HG03565 (cell line): ENCODE measurements around the gene CYP3A7.
"Not testable (repeated sequence)": the region's sequence is repeated elsewhere in the genome, so short reads cannot be mapped to it uniquely, and the experiment has no call there.

Experiments
- ATAC-seq: cut with Tn5 transposase; IDR thresholded peaks from one replicate; pipeline ENCODE4 v1.9.1; 2021; ENCODE audit warnings: mild to moderate bottlenecking, moderate library complexity; ENCODE audit not compliant: unreplicated experiment

CYP3A7 gene

GRCh38 chr7:99742737-99743394 is 7.9 kb upstream of the CYP3A7 start:
- ATAC-seq = no peak

DNA sequence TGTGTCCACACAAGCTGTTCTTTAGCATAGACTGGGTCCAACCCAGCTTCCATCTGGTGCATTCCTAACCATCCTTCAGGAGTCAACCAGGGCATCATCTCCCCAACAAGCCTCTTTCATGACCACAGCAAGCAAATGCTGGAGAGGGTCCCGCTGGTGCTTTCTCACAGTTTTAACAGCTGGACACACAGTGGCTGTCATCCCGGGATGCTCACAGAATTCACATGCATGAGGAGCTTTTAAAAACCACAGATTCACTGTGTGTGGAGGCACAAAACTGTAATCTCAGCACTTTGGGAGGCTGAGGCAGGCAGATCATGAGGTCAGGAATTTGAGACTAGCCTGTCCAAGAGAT is 6.4 kb upstream of the CYP3A7 start:
- ATAC-seq = no peak

GRCh38 chr7:99740573-99741440 is 5.8 kb upstream of the CYP3A7 start:
- ATAC-seq = no peak

DNA sequence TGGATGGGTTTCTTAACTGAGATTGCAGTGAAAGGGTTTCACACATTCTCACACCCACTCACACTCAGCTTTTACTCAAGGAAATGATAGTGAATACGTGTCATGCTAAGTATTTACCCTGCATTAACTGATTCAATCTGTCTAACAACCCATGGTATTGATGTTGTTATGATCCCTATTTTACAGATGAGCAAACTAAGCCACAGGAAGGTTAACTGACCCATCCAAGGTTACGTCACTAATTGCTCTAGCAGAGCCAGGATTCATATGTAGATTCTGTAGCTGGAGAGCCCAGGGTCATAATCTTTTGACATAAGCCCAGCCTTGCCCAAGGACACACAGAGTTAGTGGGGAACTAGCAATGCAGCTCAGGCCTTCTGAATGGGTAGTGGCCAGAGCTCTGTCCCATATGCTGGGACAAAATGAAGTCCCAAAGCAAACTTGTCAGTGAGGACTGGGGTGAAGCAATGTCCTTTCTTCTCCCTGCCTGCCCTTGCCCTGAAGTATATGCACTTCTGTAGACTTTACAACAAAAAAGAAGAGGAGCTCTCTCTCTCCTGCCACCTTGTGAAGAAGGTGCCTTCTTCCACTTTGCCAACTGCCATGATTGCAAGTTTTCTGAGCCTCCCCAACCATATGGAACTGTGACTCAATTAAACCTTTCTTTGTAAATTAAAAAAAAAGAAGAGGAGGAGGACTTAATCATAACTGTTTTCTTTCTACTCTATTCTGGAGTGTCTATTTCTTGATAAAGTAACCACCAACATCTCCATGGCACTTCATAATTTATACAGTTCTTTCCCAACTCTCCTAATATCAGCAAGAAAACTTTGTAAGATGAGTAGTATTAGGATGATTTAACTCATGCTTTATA is 4.9 kb upstream of the CYP3A7 start:
- ATAC-seq = no peak

GRCh38 chr7:99737726-99738125 is 2.7 kb upstream of the CYP3A7 start:
- no peak for ATAC-seq

DNA sequence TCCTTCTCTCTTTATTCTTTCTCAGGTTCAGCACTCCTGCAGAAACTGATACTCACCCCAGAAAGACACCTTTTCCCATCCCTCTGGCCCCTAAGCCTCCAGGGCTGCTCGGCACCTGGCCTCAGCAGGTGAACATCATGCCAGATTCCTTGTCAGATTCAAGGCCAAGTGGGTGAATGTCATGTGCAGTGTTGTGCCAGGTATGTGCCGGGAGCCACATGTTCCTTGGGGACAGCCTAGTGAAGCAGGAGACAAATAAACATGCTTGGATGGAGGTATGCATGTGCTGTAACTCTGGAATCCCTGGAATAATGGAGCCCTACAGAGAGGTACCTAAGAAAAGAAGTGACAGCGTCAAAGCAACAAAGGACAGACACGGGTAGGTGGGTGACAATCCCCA is 1.7 kb upstream of the CYP3A7 start:
- not testable (repeated sequence) for ATAC-seq

DNA sequence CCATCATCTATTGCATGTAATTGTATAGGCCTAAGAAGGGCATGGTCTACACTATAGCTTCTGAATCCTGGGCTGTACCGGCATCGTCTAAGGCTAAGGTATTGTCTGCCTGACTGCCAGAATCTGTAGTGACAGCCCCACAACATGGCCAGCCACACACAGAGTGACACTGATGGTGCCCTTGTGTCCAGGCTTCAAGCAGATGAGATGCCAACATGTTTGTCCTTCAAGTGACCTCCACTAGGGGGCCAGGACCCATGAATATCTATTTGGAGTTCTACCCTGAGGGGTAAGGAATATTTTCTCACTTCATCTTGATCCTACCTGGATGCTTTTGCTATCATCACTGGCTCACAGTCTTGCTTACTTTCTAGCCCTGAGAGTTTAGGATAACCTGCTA is 1.5 kb downstream of the CYP3A7 start:
- ATAC-seq = no peak

- ATAC-seq = no peak
These were observed 2.0 kb downstream of the CYP3A7 start for GRCh38 chr7:99733003-99733402.

DNA sequence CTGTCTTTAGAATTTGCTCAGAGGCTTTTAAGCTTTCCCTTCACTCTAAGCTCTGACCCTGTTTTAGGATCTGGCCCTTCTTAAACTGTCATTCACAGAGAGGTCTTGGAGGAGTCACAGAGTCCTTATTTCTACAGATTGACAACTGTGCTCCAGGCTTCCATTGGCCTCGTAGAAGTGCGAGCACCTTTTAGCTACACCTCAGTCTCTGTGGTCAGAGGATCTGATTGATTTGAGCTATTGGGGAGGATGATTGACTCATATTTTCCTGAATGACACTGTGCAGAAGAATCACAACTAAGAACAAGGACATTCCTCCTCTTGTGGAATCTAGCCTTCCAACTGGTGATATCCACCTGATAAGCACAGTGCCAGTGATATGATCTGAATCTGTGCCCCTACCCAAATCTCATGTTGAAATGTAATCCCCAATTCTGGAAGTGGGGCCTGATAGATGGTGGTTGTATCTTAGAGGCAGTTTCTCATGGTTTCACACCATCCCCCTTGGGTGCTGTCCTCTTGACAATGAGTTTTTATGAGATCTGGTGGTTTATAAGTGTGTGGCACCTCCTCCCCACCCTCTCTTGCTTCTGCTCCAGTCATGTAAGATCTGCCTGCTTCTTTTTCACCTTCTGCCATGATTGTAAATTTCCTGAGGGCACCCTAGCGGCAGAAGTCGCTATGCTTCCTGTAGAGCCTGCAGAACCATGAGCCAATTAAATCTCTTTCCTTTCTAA is 3.2 kb downstream of the CYP3A7 start:
- ATAC-seq = no peak

- ATAC-seq = no peak
These were observed 4.0 kb downstream of the CYP3A7 start for GRCh38 chr7:99730992-99731391.

GRCh38 chr7:99730238-99730810 is 4.7 kb downstream of the CYP3A7 start:
- ATAC-seq = no peak

DNA sequence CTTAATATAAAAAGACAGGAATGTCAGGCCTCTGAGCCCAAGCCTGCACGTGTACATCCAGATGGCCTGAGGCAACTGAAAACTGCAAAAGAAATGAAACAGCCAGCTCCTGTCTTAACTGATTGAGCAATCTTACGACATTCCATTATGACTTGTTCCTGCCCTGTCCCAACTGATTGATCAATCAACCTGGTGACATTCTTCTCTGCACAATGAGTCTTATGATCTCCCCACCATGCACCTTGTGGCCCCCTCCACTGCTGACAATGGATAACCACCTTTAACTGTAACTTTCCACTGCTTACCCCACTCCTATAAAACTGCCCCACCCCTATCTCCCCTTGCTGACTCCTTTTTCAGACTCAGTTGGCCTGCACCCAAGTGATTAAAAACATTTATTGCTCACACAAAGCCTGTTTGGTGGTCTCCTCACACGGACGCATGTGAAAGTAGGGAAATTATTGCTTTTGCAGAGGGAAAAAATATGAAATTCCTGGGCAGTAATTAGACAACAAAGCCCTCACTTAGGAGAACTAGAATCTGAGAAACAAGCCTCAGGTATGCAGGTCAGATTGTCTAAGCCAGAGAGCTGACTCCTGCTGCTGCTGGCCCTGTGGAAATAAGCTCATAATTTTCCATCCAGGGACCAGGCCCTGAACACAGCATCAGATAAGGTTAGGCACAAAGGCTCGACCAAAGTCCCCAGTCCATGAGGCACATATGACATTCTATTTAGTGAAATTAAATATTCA is 5.3 kb downstream of the CYP3A7 start:
- no peak for ATAC-seq

DNA sequence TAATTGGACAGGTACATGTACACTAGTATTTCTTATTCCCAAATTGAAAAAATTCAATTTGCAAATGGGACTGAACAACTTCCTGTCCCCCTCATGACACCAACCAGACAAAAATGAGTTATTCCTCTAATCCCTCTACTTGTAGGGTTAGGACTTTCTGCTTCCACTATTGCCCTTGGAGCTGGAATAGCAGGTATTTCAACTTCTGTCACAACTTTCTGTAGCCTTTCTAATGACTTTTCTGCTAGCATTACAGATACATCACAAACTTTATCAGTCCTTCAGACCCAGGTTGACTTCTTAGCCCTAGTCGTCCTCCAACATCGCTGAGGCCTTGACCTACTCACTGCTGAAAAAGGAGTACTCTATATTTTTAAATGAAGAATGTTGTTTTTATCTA is 6.4 kb downstream of the CYP3A7 start:
- ATAC-seq = no peak

- not testable (repeated sequence) for ATAC-seq
These were observed 11.8 kb downstream of the CYP3A7 start for GRCh38 chr7:99723201-99723600.

DNA sequence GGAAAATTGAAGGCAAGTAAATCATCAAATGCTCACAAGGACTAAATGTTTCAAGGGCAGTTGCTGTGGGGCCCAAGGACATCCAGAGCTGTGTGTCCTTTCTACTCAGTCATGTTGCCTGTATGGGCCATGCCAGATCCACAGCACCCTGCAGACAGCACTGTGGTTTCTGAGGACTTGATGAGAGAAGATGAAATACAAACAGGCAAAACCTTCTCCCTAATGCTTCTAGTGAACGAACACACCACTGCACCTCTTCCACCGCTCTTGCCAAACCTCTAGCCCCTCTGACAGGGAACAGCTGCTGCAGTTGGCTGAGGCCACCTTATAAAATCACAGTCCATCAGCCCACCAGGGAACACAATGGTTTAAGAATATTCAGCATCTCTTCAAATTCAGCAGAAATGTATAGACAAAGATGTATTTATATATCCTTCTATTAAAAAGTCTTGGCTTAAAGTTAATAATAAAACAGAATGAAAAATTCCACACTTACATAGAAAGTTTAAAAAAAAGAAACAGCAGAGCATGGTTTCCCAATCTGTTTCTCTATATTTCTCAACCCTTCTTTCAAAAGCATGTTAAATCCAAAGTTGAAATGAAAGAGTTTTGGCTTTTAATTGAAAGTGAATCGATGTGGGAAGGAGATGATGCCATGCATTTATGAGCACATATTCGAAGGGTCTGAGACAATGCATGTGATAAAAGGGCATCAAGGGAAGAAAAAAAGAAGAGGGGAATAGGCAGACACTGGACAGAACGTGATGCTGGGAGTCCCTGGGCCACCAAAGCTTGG is 14.0 kb downstream of the CYP3A7 start:
- ATAC-seq = no peak

DNA sequence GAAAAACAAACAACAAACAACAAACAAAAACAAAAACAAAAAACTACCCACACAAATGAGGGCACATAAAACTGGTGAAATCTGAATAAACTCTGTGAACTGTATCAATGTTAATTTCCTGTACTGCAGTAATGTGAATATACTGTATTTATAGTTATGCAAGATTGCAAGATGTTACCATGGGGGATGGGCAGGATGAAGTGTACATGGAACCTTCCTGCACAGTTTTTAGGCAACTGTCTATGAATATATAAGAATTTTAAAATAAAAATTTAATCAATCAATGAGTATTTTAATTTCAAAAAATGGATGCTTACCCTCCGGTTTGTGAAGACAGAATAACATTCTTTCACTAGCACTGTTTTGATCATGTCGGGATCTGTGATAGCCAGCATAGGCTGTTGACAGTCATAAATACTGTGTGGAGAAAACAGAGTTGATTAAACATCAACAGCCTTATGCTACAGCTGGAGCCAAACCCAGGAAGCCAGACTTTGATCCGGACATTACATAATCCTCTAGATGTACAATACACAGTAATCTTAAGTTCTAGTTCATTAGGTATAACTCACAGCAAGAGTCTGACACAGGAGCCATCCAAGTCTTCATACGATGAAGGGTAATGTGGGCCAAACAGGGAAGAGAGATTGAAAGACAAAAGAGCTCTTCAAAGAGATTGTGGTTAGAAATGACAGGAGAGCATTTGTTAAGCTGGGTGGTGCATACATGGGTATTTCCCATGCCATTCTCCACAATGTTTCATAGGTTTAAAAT is 14.8 kb downstream of the CYP3A7 start:
- ATAC-seq = no peak

DNA sequence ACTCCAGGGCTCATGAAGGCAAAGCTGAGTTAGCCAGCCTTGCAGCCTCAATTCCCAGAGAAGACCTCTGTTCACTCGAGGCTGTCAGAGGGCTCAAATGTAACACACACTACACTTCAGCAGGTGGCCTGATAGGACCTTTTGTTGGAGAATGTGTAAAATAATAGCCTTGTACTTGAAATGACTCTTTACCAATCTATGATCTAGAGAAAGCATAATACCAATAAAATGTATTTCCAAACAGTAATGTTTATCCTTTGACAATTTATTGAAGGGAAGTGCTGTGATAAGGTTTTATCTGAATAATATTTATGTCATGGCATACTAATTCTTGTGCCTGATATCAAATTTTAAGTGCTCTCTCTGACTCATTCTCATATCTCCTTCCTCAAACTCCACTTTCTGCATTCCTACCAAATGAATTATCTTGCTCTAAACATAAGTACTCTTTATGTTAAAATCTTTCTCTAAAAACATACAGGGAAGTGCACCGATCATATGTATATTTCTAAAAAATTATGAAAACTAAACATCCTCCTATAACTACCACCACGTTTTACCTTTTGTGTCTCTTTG is 20.9 kb downstream of the CYP3A7 start:
- no peak for ATAC-seq
